HepG2 (cell line): ENCODE measurements around the gene NLRP6. TPM values are rescaled to one million over a fixed set of nuclear protein-coding genes. Genes with fewer than 3 reads are reported as not detected.

ENCODE experiments used
- CBX1 ChIP-seq: IDR thresholded peaks from one replicate; pipeline ENCODE4 v1.6.1; 2016; ENCODE audit warnings: antibody characterized with exemption, low read depth
- DPF2 ChIP-seq: sonication (generic); formaldehyde crosslinking; IDR thresholded peaks from 2 replicates; pipeline ENCODE4 v1.4.0; 2020; ENCODE audit warnings: mild to moderate bottlenecking, low read depth, missing genetic modification reagents, borderline replicate concordance
- ELF4 ChIP-seq: sonication (generic); formaldehyde crosslinking; IDR thresholded peaks from 2 replicates; pipeline ENCODE4 v1.5.0; 2020; ENCODE audit warnings: missing genetic modification reagents, mild to moderate bottlenecking, moderate library complexity, borderline replicate concordance
- ISX ChIP-seq: sonication (generic); formaldehyde crosslinking; conservative IDR thresholded peaks from 2 replicates; pipeline ENCODE4 v1.5.0; 2020; ENCODE audit warnings: missing genetic modification reagents
- KAT2B ChIP-seq: fragments of 150-350 bp; IDR thresholded peaks from 2 replicates; pipeline ENCODE4 v1.6.1; 2014; ENCODE audit warnings: low read depth, low read length, borderline replicate concordance
- KDM1A ChIP-seq: IDR thresholded peaks from 2 replicates; pipeline ENCODE4 v1.6.1; 2016; ENCODE audit warnings: missing compliant biosample characterization
- MLXIP ChIP-seq: sonication (generic); formaldehyde crosslinking; IDR thresholded peaks from 2 replicates; pipeline ENCODE4 v1.9.0; 2021; ENCODE audit warnings: missing genetic modification reagents, borderline replicate concordance
- MTERF4 ChIP-seq: sonication (generic); formaldehyde crosslinking; IDR thresholded peaks from 2 replicates; pipeline ENCODE4 v1.8.0; 2023; ENCODE audit warnings: mild to moderate bottlenecking, missing genetic modification reagents
- NBN ChIP-seq: fragments of 450-650 bp; conservative IDR thresholded peaks from 2 replicates; pipeline ENCODE4 v1.6.1; 2017
- NFE2L1 ChIP-seq: sonication (generic); formaldehyde crosslinking; IDR thresholded peaks from 2 replicates; pipeline ENCODE4 v1.4.0; 2020; ENCODE audit warnings: missing genetic modification reagents, mild to moderate bottlenecking, borderline replicate concordance
- SMAD1 ChIP-seq: sonication (generic); formaldehyde crosslinking; IDR thresholded peaks from 2 replicates; pipeline ENCODE4 v1.4.0; 2020; ENCODE audit warnings: missing genetic modification reagents, low read depth, mild to moderate bottlenecking, borderline replicate concordance
- TCF7 ChIP-seq: sonication (generic); IDR thresholded peaks from 2 replicates; pipeline ENCODE4 v1.6.1; 2016; ENCODE audit warnings: antibody characterized with exemption, low read depth
- TRIM24 ChIP-seq: sonication (generic); formaldehyde crosslinking; IDR thresholded peaks from 2 replicates; pipeline ENCODE4 v1.8.0; 2022; ENCODE audit warnings: mild to moderate bottlenecking, missing genetic modification reagents
- ZBTB7A ChIP-seq: sonication (generic); formaldehyde crosslinking; IDR thresholded peaks from 2 replicates; pipeline ENCODE4 v1.8.0; 2022; ENCODE audit warnings: mild to moderate bottlenecking, missing genetic modification reagents
- ZNF207 ChIP-seq: fragments of 450-650 bp; IDR thresholded peaks from 2 replicates; pipeline ENCODE4 v1.6.1; 2016; ENCODE audit warnings: antibody characterized with exemption, borderline replicate concordance
- ZNF329 ChIP-seq: sonication (generic); formaldehyde crosslinking; IDR thresholded peaks from 2 replicates; pipeline ENCODE4 v1.9.0; 2021; ENCODE audit warnings: low read depth, mild to moderate bottlenecking, missing genetic modification reagents
- ZNF501 ChIP-seq: sonication (generic); formaldehyde crosslinking; IDR thresholded peaks from 2 replicates; pipeline ENCODE4 v1.5.1; 2020; ENCODE audit warnings: mild to moderate bottlenecking, moderate library complexity, missing genetic modification reagents
- ZNF513 ChIP-seq: sonication (generic); formaldehyde crosslinking; conservative IDR thresholded peaks from 2 replicates; pipeline ENCODE4 v1.5.0; 2020; ENCODE audit warnings: missing genetic modification reagents
- ZNF567 ChIP-seq: sonication (generic); formaldehyde crosslinking; IDR thresholded peaks from 2 replicates; pipeline ENCODE4 v1.8.1; 2023; ENCODE audit warnings: mild to moderate bottlenecking, missing genetic modification reagents, borderline replicate concordance
- polyA plus RNA-seq, 8 experiments: library from polyadenylated mRNA; depleted of rRNA in 3 of 8; stranded (reverse) in 7 of 8; unstranded in 1 of 8; fragments of >200 nt; fragmentation: Illumina TruSeq in 4 of 8; extraction: Trizol in 4 of 8; gene quantifications; 2 replicates each; pipeline versions ENCODE4 v1.2.1 to v1.2.3, GENCODE V29; 2011 to 2016; ENCODE audit warnings: low read depth in 4 of 8, missing spikeins in 1 of 8, mixed read lengths in 1 of 8; ENCODE audit not compliant: insufficient read depth in 1 of 8
- total RNA-seq, 5 experiments: library from RNA; depleted of rRNA; stranded (reverse); fragments of >200 nt; fragmentation: Illumina TruSeq; extraction: Trizol; gene quantifications; 2 replicates each; pipeline ENCODE4 v1.2.3, GENCODE V29; 2016; ENCODE audit warnings: low read depth in 1 of 5
- TF ChIP-seq, protein P1 (sequence below): sonication (generic); formaldehyde crosslinking; IDR thresholded peaks from 2 replicates; pipeline ENCODE4 v1.4.0; 2020; ENCODE audit warnings: missing genetic modification reagents, borderline replicate concordance

Gene NLRP6
- total and polyA plus RNA-seq, 2 of the 13 experiments (the other 11 are each of a cell fraction or from before 2014, with no cell fraction given), result not detected

DNA sequence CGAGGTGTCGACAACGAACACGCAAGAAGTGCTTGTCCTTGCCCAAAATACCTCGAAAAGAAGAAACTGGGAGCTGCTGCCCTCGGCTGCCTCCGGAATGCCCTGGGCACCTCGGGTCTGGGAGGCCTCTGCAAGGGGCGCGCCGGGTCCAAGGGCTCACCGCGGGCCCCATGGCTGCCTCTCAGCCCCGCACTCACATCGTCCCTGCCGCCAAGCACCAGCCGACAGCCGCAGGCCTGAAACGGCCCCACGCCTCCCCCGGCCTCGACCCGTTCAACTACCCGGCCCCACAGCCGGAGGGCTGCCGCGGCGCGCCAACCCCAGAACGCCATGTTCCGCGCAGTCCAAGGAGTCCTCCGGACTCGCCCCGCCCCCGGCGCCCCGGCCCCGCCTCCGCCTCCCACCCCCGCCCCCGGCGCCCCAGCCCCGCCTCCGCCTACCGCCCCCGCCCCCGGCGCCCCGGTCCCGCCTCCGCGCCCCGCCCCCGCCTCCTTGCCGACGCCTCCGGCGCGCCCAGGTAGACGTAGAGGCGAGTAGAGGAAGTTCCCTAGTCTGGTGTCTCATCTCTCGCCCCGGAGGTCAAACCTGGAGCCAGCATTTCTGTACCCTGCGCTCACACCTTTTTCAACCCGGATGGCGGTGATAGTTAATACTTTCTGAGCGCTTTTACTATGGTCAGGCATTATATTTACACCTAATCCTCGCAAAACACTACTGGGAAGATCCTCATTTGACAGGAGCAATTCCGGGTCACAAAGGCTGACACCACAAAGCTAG, 42.0 kb upstream of the NLRP6 start, which contains the start of gene SIRT3 (continued):
- TF ChIP-seq, protein P1, sequence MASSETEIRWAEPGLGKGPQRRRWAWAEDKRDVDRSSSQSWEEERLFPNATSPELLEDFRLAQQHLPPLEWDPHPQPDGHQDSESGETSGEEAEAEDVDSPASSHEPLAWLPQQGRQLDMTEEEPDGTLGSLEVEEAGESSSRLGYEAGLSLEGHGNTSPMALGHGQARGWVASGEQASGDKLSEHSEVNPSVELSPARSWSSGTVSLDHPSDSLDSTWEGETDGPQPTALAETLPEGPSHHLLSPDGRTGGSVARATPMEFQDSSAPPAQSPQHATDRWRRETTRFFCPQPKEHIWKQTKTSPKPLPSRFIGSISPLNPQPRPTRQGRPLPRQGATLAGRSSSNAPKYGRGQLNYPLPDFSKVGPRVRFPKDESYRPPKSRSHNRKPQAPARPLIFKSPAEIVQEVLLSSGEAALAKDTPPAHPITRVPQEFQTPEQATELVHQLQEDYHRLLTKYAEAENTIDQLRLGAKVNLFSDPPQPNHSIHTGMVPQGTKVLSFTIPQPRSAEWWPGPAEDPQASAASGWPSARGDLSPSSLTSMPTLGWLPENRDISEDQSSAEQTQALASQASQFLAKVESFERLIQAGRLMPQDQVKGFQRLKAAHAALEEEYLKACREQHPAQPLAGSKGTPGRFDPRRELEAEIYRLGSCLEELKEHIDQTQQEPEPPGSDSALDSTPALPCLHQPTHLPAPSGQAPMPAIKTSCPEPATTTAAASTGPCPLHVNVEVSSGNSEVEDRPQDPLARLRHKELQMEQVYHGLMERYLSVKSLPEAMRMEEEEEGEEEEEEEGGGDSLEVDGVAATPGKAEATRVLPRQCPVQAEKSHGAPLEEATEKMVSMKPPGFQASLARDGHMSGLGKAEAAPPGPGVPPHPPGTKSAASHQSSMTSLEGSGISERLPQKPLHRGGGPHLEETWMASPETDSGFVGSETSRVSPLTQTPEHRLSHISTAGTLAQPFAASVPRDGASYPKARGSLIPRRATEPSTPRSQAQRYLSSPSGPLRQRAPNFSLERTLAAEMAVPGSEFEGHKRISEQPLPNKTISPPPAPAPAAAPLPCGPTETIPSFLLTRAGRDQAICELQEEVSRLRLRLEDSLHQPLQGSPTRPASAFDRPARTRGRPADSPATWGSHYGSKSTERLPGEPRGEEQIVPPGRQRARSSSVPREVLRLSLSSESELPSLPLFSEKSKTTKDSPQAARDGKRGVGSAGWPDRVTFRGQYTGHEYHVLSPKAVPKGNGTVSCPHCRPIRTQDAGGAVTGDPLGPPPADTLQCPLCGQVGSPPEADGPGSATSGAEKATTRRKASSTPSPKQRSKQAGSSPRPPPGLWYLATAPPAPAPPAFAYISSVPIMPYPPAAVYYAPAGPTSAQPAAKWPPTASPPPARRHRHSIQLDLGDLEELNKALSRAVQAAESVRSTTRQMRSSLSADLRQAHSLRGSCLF (CRISPR knock-in tag), result no peak
- TF ChIP-seq ZNF207 (no peak), ISX (no peak), NBN (no peak), SMAD1 (CRISPR knock-in tag) (no peak), DPF2 (CRISPR knock-in tag) (no peak), ZNF329 (CRISPR knock-in tag) (no peak), MLXIP (CRISPR knock-in tag) (no peak), ZNF513 (no peak), MTERF4 (CRISPR knock-in tag) (no peak; the same call in 1 of the 2 replicates), NFE2L1 (CRISPR knock-in tag) (no peak), TRIM24 (CRISPR knock-in tag) (no peak), ZBTB7A (CRISPR knock-in tag) (no peak), ZNF501 (no peak), ZNF567 (CRISPR knock-in tag) (no peak), CBX1 (no peak), TCF7 (no peak), KAT2B (no peak), ELF4 (CRISPR knock-in tag) (no peak), KDM1A (no peak)
